AG04449 (cell line): ENCODE results near the gene MAGI1.

ENCODE experiments used
- CTCF ChIA-PET: fragments of 350-600 bp; formaldehyde crosslinking; extraction: SDS; loops from one replicate; lab custom pipeline; 2021; ENCODE audit warnings: antibody characterized with exemption; lab: Yijun Ruan, JAX
- POLR2A ChIA-PET: fragments of 400-600, 350-600 bp; formaldehyde crosslinking; extraction: SDS; loops from one replicate; lab custom pipeline; 2020; ENCODE audit warnings: antibody characterized with exemption, inconsistent platforms; lab: Yijun Ruan, JAX
- DNase-seq: peaks from one replicate; pipeline ENCODE4 v3.0.0-alpha.2; 2010; ENCODE audit warnings: low read depth, low spot score
- H3K4me3 ChIP-seq: 2 replicates; pipeline ENCODE4 v1.5.1; 2011; ENCODE audit warnings: low read depth, mild to moderate bottlenecking, control low read depth, low read length
- CTCF ChIP-seq: IDR thresholded peaks from one replicate; pipeline ENCODE4 v1.5.1; 2011; ENCODE audit warnings: mild to moderate bottlenecking, moderate library complexity, low read length, control low read depth, inconsistent platforms; ENCODE audit not compliant: insufficient read depth; ENCODE audit errors: missing control alignments

The MAGI1 gene

GRCh38 chr3:65924762-65925161, 114.0 kb downstream of the MAGI1 start:
- CTCF ChIA-PET: interaction anchor here (0.9 to 2.5 kb wide), 2 partner anchors 10 to 172 kb away, joined by 3 to 9 read pairs; no protein-coding TSS in a partner anchor
- POLR2A ChIA-PET: no interaction called here
- TF ChIP-seq CTCF: no peak
- H3K4me3 ChIP-seq: no peak overlapping the region
- no peak for DNase-seq

DNA sequence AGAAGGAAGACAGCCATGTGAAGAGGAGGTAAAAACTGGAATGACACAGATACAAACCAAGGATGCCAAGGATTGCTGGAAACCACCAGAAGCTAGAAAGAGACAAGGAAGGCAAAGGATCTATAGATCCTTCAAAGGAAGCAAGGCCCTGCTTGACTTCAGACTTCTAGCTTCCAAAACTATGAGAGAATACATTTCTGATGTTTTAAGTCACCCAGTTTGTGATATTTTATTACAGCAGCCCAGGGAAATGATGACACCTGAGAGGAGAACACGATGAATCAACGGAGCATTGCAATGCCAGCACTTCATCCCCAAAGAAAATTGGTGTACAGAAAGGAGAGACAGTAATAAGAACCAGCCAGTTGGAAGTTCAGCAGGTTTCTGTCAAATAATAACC, 116.3 kb downstream of the MAGI1 start:
- TF ChIP-seq CTCF: no peak
- H3K4me3 ChIP-seq: no peak overlapping the region
- ChIA-PET POLR2A (interaction anchor here (0.7 kb wide), 1 partner anchor 216 kb away, joined by 3 read pairs; no protein-coding TSS in a partner anchor), CTCF (interaction anchor here (1.8 kb wide), 1 partner anchor 217 kb away, joined by 7 read pairs; no protein-coding TSS in a partner anchor)
- DNase-seq: no peak

DNA sequence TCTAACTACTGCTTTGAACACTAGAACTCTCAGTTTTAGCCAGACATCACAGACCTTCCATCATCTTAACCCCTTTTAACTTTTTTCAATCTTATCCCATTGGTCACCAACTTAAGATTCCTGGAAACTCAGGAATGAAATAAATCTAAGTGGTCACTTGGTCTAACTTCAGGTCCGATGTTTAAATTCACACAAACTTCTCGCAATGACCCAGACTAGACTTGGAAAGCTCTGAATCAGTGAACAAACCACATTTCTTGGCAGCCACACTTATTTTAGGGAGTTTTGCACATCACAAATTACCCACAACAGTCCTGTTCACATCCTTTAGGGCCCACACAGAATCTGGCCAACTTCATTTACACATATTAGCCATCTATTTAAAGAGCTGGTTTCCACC, 118.9 kb downstream of the MAGI1 start:
- no peak for TF ChIP-seq CTCF
- no peak for DNase-seq
- no peak overlapping the region for H3K4me3 ChIP-seq
- CTCF ChIA-PET: interaction anchor here (0.7 kb wide), 1 partner anchor 9 kb away, joined by 3 read pairs; no protein-coding TSS in a partner anchor
- POLR2A ChIA-PET: no interaction called here

GRCh38 chr3:65915477-65915876, 123.2 kb downstream of the MAGI1 start:
- ChIA-PET CTCF (interaction anchor here (1.2 to 2.4 kb wide), 4 partner anchors 9 to 223 kb away, joined by 6 to 9 read pairs (median 7); no protein-coding TSS in a partner anchor), POLR2A (no interaction called here)
- DNase-seq: no peak
- no peak overlapping the region for H3K4me3 ChIP-seq
- no peak for TF ChIP-seq CTCF

- no peak overlapping the region for H3K4me3 ChIP-seq
- ChIA-PET CTCF (interaction anchor here (1.2 to 2.4 kb wide), 5 partner anchors 10 to 162 kb away, joined by 3 to 9 read pairs (median 7); no protein-coding TSS in a partner anchor), POLR2A (no interaction called here)
- no peak for DNase-seq
- TF ChIP-seq CTCF: no peak
Measured at GRCh38 chr3:65914740-65915367, 123.9 kb downstream of the MAGI1 start.

DNA sequence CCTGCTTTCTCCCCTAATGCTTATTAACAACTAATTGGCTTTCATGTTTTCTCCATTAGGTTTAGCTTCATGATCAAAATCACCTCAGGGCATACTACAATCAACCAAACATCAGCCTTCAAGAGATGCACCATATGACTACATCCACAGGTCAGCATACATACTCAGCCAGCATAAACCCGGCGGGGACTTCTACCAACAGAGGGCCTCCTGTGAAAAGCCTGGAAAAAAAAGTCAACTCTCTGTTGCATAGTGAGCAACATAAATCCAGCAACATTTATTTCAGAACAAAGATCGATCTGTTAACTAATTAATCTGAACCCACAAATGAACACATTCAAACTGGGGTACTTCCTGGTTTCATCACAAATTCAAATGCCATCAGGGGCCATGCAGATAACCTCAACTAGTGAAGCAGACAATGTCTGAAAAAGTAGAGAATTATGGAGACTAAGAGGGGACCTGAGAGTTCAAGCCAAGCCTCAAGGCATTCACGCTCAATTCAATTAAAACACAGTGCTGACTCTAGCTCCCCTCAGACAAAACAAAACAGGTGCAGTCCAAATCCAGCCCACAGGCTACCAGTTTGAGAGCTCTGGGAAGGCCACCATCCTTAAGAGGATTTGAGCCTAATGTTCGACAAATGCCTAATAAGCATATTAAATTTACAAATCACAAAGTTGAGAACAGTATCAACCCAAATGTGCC, 124.5 kb downstream of the MAGI1 start:
- CTCF ChIA-PET: interaction anchor here (0.6 to 2.4 kb wide), 5 partner anchors 11 to 161 kb away, joined by 3 to 9 read pairs (median 3); no protein-coding TSS in a partner anchor
- TF ChIP-seq CTCF: peak; percentile 18

More for the DNA sequence above, 124.5 kb downstream of the MAGI1 start:
- no peak overlapping the region for H3K4me3 ChIP-seq
- POLR2A ChIA-PET: no interaction called here
- no peak for DNase-seq
